GM10847 (cell line): ENCODE data around the gene CXCL3.

Experiments
- POLR2A ChIP-seq: IDR thresholded peaks from 2 replicates; pipeline ENCODE4 v1.6.1; 2011; ENCODE audit not compliant: insufficient read length; ENCODE audit errors: extremely low read depth

CXCL3 gene

GRCh38 chr4:74032064-74032463, 6.4 kb downstream of the CXCL3 start:
- TF ChIP-seq POLR2A: no peak

- TF ChIP-seq POLR2A: no peak
These were observed 6.9 kb downstream of the CXCL3 start for GRCh38 chr4:74031576-74031975.

- TF ChIP-seq POLR2A: no peak
These were observed 8.2 kb downstream of the CXCL3 start for GRCh38 chr4:74030285-74030684.

- no peak for TF ChIP-seq POLR2A
These were observed 10.0 kb downstream of the CXCL3 start for GRCh38 chr4:74028504-74028903.

GRCh38 chr4:74023709-74024108, 14.8 kb downstream of the CXCL3 start:
- TF ChIP-seq POLR2A: no peak

GRCh38 chr4:74021601-74022000, 16.9 kb downstream of the CXCL3 start:
- TF ChIP-seq POLR2A: no peak

- TF ChIP-seq POLR2A: no peak
These were observed 19.7 kb downstream of the CXCL3 start for GRCh38 chr4:74018771-74019170.

- TF ChIP-seq POLR2A: no peak
These were observed 20.4 kb downstream of the CXCL3 start for GRCh38 chr4:74018116-74018515.

- TF ChIP-seq POLR2A: no peak
These were observed 22.4 kb downstream of the CXCL3 start for GRCh38 chr4:74016068-74016467.

- TF ChIP-seq POLR2A: no peak
These were observed 23.2 kb downstream of the CXCL3 start for GRCh38 chr4:74015126-74015780.

GRCh38 chr4:74014332-74014731, 24.2 kb downstream of the CXCL3 start:
- TF ChIP-seq POLR2A: no peak

GRCh38 chr4:74013264-74013663, 25.2 kb downstream of the CXCL3 start:
- no peak for TF ChIP-seq POLR2A

- TF ChIP-seq POLR2A: no peak
These were observed 26.4 kb downstream of the CXCL3 start for GRCh38 chr4:74012130-74012529.

GRCh38 chr4:74009307-74009706, 29.2 kb downstream of the CXCL3 start:
- TF ChIP-seq POLR2A: no peak

- TF ChIP-seq POLR2A: no peak
These were observed 32.4 kb downstream of the CXCL3 start for GRCh38 chr4:74006009-74006476.

- no peak for TF ChIP-seq POLR2A
These were observed 33.0 kb downstream of the CXCL3 start for GRCh38 chr4:74005528-74005927.

- no peak for TF ChIP-seq POLR2A
These were observed 33.8 kb downstream of the CXCL3 start for GRCh38 chr4:74004668-74005067.
